SKM-1 (cell line): Measurements from ENCODE around the gene MGAT4B.
"Not testable (repeated sequence)": the region's sequence is repeated elsewhere in the genome, so short reads cannot be mapped to it uniquely, and the experiment has no call there.

Source experiments
- DNase-seq: peaks from one replicate; lab custom pipeline; 2025; ENCODE audit not compliant: unreplicated experiment; lab: John Stamatoyannopoulos, UW

The MGAT4B gene

GRCh38 chr5:179795863-179796833 lies 10.5 kb downstream of the MGAT4B start:
- peak; percentile 89 for DNase-seq

- DNase-seq: no peak
Observed at GRCh38 chr5:179795049-179795862, 11.4 kb downstream of the MGAT4B start.

DNA sequence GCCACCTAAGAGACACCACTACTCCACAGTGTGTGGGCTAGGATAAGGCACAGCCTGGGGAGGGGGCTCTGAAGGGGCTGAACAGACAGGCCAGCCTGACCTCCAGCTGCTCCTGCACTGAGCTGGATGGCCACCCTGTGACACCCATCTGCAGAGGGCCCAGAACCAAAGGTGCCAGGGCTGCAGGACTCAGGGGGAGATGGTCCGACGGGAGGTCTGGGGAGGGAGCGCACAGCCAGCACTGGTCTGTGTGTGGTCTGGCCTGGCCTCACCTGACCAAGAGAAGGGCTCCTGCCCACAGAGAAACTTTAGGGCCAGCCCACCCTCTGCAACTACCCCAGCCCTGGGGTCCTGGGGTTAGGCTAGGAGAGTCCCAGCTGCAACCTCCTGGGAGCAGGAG lies 12.1 kb downstream of the MGAT4B start:
- no peak for DNase-seq

DNA sequence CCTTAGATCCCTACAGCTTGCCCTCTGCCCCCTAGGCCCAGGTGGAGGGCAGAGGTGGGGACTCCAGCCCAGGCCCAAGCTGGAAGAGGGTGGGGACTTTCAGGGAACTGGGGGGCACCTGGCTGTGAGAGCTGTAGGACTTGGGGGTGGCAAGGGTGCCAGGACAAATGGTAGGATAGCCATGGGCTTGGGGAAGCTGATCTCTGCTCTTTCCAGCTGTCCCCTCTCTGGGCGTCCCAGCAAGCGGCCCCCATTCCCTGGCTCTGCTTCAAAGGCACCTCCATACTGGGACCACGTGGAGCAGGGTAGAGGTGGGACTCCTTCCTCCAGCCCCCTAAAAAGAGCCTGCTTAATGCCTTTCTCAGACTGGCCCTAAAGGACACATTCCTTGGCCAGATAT lies 12.5 kb downstream of the MGAT4B start:
- no peak for DNase-seq

DNA sequence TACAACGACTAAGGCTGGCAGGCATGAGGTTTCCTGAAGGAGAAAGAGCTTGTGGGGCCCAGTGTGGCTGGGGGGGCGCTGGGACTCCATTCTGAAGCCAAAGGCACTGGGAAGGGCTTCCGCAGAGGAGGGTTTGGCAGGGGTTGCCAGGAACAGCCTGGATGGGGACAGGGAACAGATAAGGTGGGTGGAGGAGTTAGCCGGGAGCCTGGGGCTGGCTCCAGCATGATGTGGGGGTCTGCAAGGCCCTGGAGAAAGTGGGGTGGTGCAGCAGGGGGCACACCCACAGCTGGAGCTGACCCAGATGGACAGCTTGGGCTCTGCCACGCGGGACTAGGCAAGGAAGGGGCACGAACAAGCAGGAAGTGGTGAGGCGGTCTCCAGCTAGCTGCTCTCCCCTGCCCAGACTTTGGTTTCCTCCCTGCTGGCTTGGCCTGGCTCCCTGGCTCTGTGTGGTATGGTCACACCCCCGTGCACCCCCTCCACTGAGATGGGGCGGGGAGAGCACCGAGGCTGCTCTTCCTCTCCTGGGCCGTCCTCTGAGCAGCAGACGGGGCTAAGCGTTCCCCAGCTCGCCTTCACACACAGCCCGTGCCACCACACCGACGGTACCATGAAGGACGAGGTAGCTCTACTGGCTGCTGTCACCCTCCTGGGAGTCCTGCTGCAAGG lies 13.1 kb downstream of the MGAT4B start, which contains the start of gene LTC4S:
Gene LTC4S (plus strand): TSS at position 519 of the 672 bp plus-strand sequence. CDS start 95 bp downstream, at position 614.
- peak; percentile 81 for DNase-seq

DNA sequence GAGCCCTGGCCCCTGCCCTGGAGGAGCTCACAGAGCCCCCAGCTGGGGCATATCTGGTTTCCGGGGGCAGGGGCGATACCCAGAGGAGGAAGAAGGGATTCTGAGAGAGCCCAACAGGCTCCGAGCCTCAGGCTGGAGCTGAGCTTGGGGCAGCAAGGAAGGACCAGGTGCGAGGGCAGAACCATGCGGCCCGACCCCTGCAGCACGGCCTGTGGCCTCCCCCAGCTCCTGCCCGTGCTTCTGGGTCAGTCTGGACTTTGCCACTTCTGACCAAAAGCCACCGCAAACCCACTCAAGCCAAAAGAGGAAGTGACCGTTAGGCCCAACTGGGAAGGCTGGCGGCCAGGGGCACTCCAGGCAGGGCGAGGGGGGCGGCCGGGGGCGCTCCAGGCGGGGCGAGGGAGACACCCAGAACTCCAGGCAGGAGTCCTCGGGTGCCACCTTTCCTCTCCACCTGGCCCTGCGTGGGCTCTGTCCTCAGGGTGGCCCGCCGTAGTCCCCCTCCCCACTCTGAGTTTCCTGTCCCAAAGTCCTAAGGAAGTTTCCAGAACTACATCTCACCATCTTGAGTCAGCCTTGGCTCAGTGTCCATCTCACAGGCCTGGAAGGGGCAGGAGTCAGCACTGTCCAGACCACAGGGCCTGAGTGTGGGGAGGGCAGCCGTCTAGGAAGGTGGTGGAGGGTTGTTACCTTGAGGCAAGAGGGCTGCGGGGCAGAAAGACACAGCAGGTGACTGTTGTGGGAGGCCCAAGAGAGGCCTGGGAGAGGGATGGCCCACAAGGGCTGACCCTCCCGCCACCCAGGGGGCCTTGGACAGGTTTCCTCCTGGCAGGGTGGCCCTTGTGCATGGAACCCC lies 13.8 kb downstream of the MGAT4B start:
- no peak for DNase-seq

DNA sequence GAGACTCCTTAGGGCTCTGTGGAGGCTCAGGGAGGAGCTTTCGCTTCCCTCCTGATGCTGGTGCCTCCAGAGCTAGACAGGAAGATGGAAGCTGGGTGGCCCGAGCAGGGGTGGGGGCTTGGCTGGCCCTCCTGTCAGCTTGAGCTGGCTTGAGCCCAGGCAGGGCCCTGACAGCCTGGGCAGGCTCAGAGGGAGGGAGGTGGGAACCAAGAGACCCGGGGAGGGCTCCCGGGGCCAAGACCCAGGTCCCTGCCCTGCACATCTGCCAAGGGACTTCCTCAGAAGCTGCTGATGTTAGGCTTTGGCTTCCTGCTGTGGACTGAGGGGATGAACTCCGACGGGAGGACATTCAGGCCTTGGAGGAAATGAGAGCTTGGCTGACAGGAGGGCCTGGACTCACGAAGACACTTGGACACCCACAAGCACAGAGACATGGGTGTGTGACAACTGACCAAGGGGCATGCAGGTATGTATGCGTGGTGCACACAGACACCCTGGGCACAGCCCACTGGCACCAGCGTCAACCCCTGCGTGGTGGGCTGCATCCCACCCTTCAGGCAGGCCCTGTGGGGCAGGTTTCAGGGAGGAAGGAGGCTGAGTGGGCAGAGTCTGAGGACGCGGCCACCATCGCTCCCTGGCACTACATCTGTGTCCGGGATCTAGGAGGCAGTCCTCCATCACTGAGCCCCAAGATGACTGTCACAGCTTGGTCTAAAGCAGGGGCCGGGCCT lies 14.6 kb downstream of the MGAT4B start:
- no peak for DNase-seq

DNA sequence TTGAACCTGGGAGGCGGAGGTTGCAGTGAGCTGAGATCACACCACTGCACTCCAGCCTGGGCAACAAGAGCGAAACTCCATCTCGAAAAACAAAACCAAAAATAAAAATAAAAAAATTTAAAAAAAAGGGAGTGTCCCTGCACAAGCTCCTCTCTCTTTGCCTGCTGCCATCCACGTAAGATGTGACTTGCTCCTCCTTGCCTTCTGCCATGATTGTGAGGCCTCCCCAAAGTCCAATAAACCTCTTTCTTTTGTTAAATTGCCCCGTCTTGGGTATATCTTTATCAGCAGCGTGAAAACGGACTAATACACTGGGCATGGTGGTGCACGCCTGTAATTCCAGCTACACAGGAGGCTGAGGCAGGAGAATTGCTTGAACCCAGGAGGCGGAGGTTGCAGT lies 17.4 kb downstream of the MGAT4B start:
- DNase-seq: not testable (repeated sequence)

DNA sequence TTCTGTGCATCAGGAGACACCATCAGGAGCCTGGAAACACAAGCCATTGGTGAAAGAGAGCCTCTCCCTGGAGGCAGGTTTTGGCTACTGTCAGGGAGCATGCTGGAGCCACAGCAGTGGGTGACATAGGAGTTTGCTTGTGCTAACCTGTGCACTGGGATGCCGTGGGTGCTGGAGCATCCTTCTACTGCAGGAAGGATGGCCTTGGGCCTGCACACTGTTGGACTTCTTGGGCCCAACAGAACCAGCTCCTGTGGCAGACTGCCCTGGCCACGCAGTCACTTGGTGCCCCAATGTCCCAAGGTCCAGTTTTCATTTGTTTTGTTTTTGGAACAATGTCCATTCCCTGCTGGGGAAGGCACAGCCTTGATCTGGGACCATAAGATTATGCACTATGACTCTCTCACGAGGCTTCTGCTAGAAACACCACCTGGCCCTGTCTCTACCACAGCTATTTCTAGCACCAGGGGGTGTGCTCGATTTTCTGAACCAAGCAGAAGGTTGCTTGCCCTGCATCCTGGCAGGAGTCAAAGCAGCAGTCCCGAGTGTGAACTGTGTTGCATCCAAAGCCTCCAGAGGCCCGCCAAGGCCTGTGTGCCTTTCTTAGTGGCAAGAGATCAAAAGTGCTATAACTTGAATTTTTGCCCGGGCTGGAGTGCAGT lies 18.3 kb downstream of the MGAT4B start:
- DNase-seq: no peak

DNA sequence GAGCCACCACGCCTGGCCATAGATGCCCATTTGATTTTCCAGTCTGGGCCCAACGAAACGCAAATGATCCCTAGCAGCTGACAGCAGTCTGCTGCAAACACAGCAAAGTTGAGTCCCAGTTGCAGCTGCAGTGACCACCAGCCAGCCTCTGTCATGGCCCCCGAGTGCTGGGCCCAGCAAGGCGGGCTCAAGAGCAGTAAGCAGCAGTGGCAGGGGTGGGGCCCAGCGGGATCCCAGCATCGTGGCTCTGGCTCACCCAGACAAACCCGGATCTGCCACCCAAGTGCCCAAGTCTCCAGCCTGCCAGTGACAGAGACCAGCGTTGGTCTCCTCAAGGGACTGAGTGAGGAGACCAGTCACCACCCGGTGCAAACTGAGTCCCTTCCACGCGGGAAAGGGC lies 19.8 kb downstream of the MGAT4B start:
- DNase-seq: no peak

- DNase-seq: no peak
Observed at GRCh38 chr5:179783128-179783527, 23.5 kb downstream of the MGAT4B start.

GRCh38 chr5:179781846-179782245 lies 24.8 kb downstream of the MGAT4B start:
- no peak for DNase-seq

- DNase-seq: peak; percentile 83
Observed at GRCh38 chr5:179780362-179780761, 26.3 kb downstream of the MGAT4B start.

- no peak for DNase-seq
Observed at GRCh38 chr5:179779826-179780225, 26.8 kb downstream of the MGAT4B start.

GRCh38 chr5:179778591-179778990 lies 28.1 kb downstream of the MGAT4B start:
- DNase-seq: no peak

- DNase-seq: no peak
Observed at GRCh38 chr5:179777909-179778308, 28.8 kb downstream of the MGAT4B start.

GRCh38 chr5:179777456-179777855 lies 29.2 kb downstream of the MGAT4B start:
- no peak for DNase-seq

DNA sequence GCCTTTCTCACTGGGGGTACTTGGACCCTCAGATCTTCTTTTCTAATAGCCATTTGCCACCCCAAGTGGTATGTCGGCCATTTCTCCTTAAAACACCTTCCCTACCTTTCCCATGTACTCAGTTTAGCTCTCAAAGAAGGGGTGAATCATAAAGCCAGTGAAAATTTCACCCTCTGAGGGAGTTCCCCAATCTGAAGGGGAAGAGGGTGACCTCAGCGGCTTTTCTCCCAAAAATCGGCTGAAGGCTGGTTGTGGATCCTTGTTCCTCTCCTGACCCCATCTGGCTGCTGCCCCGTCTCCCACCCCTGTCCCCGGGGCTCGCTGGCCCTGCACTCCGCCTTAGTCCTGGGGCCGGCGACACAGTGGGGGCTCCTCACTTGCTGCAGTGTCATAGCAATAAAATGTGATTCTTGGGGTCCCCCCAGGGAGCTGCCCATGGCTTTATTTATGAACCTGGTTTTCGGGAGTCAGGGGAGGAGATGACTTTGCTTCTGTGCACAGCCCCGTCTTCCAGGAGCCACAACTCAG lies 30.2 kb downstream of the MGAT4B start:
- no peak for DNase-seq

- DNase-seq: no peak
Observed at GRCh38 chr5:179774442-179774841, 32.2 kb downstream of the MGAT4B start.
